H9 (cell line): Measurements from ENCODE around the gene CNTN3. TPM values are rescaled to one million over a fixed set of nuclear protein-coding genes. Genes with fewer than 3 reads are reported as not detected.

ENCODE experiments used
- DNase-seq: peaks from one replicate; pipeline ENCODE4 v3.0.0-alpha.2; 2017
- H2AFZ ChIP-seq: one replicate; pipeline ENCODE4 v1.6.1; 2013; ENCODE audit warnings: mild to moderate bottlenecking, low read length, control low read depth, moderate library complexity
- H2AK5ac ChIP-seq: 2 replicates; pipeline ENCODE4 v1.6.1; 2013; ENCODE audit warnings: low read length, control low read depth, mixed read lengths; ENCODE audit not compliant: insufficient read length
- H2BK120ac ChIP-seq: one replicate; pipeline ENCODE4 v1.6.1; 2013; ENCODE audit warnings: low read depth, mild to moderate bottlenecking, low read length, control low read depth, inconsistent platforms; ENCODE audit not compliant: poor library complexity, severe bottlenecking
- H2BK12ac ChIP-seq: 2 replicates; pipeline ENCODE4 v1.6.1; 2013; ENCODE audit warnings: low read length, control low read depth, mixed read lengths, low read depth; ENCODE audit not compliant: insufficient read length
- H2BK15ac ChIP-seq: 2 replicates; pipeline ENCODE4 v1.6.1; 2013; ENCODE audit warnings: low read depth, low read length, control low read depth
- H2BK20ac ChIP-seq: one replicate; pipeline ENCODE4 v1.6.1; 2013; ENCODE audit warnings: low read depth, mild to moderate bottlenecking, low read length, control low read depth, inconsistent platforms; ENCODE audit not compliant: poor library complexity, severe bottlenecking
- H2BK5ac ChIP-seq: 2 replicates; pipeline ENCODE4 v1.6.1; 2013; ENCODE audit warnings: low read length, control low read depth, mixed read lengths; ENCODE audit not compliant: insufficient read length
- H3K14ac ChIP-seq: 2 replicates; pipeline ENCODE4 v1.6.1; 2013; ENCODE audit warnings: low read length, control low read depth; ENCODE audit not compliant: insufficient read depth
- H3K18ac ChIP-seq: 2 replicates; pipeline ENCODE4 v1.6.1; 2013; ENCODE audit warnings: low read depth, mild to moderate bottlenecking, mixed read lengths, low read length, control low read depth; ENCODE audit not compliant: insufficient read length
- H3K23ac ChIP-seq: 2 replicates; pipeline ENCODE4 v1.6.1; 2013; ENCODE audit warnings: low read length, control low read depth, mixed read lengths, low read depth; ENCODE audit not compliant: insufficient read length
- H3K23me2 ChIP-seq: 2 replicates; pipeline ENCODE4 v1.6.1; 2013; ENCODE audit warnings: low read depth, mild to moderate bottlenecking, mixed read lengths, low read length, control low read depth; ENCODE audit not compliant: insufficient read length, poor library complexity, severe bottlenecking
- H3K27ac ChIP-seq: 2 replicates; pipeline ENCODE4 v1.5.1; 2013; ENCODE audit warnings: low read length, control low read depth, mixed read lengths, low read depth; ENCODE audit not compliant: insufficient read length
- H3K27me3 ChIP-seq: 2 replicates; pipeline ENCODE4 v1.6.1; 2013; ENCODE audit warnings: low read length, control low read depth, inconsistent platforms; ENCODE audit not compliant: insufficient read depth
- H3K4ac ChIP-seq: 2 replicates; pipeline ENCODE4 v1.6.1; 2013; ENCODE audit warnings: low read depth, mild to moderate bottlenecking, control low read depth, inconsistent platforms, low read length, moderate library complexity
- H3K4me1 ChIP-seq: 2 replicates; pipeline ENCODE4 v1.6.1; 2013; ENCODE audit warnings: low read length, control low read depth, inconsistent platforms; ENCODE audit not compliant: insufficient read depth
- H3K4me2 ChIP-seq: 2 replicates; pipeline ENCODE4 v1.6.1; 2013; ENCODE audit warnings: low read length, control low read depth, mixed read lengths; ENCODE audit not compliant: insufficient read length, insufficient read depth
- H3K56ac ChIP-seq: 2 replicates; pipeline ENCODE4 v1.6.1; 2013; ENCODE audit warnings: low read depth, mild to moderate bottlenecking, mixed read lengths, low read length, control low read depth; ENCODE audit not compliant: insufficient read length
- H3K79me1 ChIP-seq: 2 replicates; pipeline ENCODE4 v1.6.1; 2013; ENCODE audit warnings: low read depth, mild to moderate bottlenecking, moderate library complexity, low read length, control low read depth, inconsistent platforms; ENCODE audit not compliant: insufficient read depth, poor library complexity, severe bottlenecking
- H3K79me2 ChIP-seq: 2 replicates; pipeline ENCODE4 v1.6.1; 2013; ENCODE audit warnings: low read length, control low read depth, inconsistent platforms; ENCODE audit not compliant: insufficient read depth
- H3K9ac ChIP-seq: 2 replicates; pipeline ENCODE4 v1.6.1; 2013; ENCODE audit warnings: low read length, control low read depth, mixed read lengths; ENCODE audit not compliant: insufficient read length; ENCODE audit errors: extremely low read depth
- H3K9me3 ChIP-seq: one replicate; pipeline ENCODE4 v1.6.1; 2013; ENCODE audit warnings: low read depth, low read length, inconsistent platforms; ENCODE audit not compliant: control insufficient read depth
- H3T11ph ChIP-seq: one replicate; pipeline ENCODE4 v1.6.1; 2013; ENCODE audit warnings: mild to moderate bottlenecking, low read length, control low read depth, inconsistent platforms
- H4K20me1 ChIP-seq: one replicate; pipeline ENCODE4 v1.6.1; 2013; ENCODE audit not compliant: control insufficient read depth, insufficient read length, insufficient read depth
- H4K5ac ChIP-seq: 2 replicates; pipeline ENCODE4 v1.6.1; 2013; ENCODE audit warnings: low read depth, mild to moderate bottlenecking, mixed read lengths, low read length, control low read depth; ENCODE audit not compliant: insufficient read length
- H4K8ac ChIP-seq: replicated peaks from 2 replicates; pipeline ENCODE4 v1.6.1; 2013; ENCODE audit warnings: low read length, control low read depth, mixed read lengths, low read depth; ENCODE audit not compliant: insufficient read length
- H4K91ac ChIP-seq: 2 replicates; pipeline ENCODE4 v1.6.1; 2013; ENCODE audit warnings: low read depth, mild to moderate bottlenecking, moderate library complexity, mixed read lengths, low read length, control low read depth; ENCODE audit not compliant: insufficient read length
- H3K27ac Mint-ChIP-seq, 3 experiments: 2 replicates in 2 of 3; 3 replicates in 1 of 3; pipeline ENCODE4 v1.8.0; 2020 to 2021; ENCODE audit warnings: mixed read lengths in 3 of 3, mild to moderate bottlenecking in 1 of 3, moderate library complexity in 1 of 3
- H3K27me3 Mint-ChIP-seq: 2 replicates; pipeline ENCODE4 v1.8.0; 2021; ENCODE audit warnings: low read depth, mild to moderate bottlenecking, moderate library complexity, mixed read lengths
- H3K36me3 Mint-ChIP-seq, 3 experiments: 2 replicates in 2 of 3; 3 replicates in 1 of 3; pipeline ENCODE4 v1.8.0; 2020 to 2021; ENCODE audit warnings: low read depth in 3 of 3, mixed read lengths in 3 of 3; ENCODE audit not compliant: insufficient read depth in 1 of 3
- H3K4me1 Mint-ChIP-seq, 2 experiments: 2 replicates each; pipeline ENCODE4 v1.8.0; 2020; ENCODE audit warnings: mixed read lengths in 2 of 2
- H3K4me3 Mint-ChIP-seq, 2 experiments: 2 replicates in 1 of 2; 3 replicates in 1 of 2; pipeline ENCODE4 v1.8.0; 2020 to 2021; ENCODE audit warnings: mild to moderate bottlenecking in 2 of 2, mixed read lengths in 2 of 2, moderate library complexity in 1 of 2
- H3K9me3 Mint-ChIP-seq, 2 experiments: 2 replicates in 1 of 2; 3 replicates in 1 of 2; pipeline ENCODE4 v1.8.0; 2020; ENCODE audit warnings: mild to moderate bottlenecking in 2 of 2, mixed read lengths in 2 of 2, moderate library complexity in 1 of 2
- total RNA-seq: library from RNA; stranded (reverse); gene quantifications from 2 replicates; pipeline ENCODE4 v1.2.1, GENCODE V29; 2021
- TF ChIP-seq, protein P1 (sequence below): fragments of 200-600 bp; sonication (generic); conservative IDR thresholded peaks from 3 replicates; pipeline ENCODE4 v1.8.0; 2021; ENCODE audit warnings: antibody characterized with exemption, mild to moderate bottlenecking

The CNTN3 gene
- total RNA-seq, 1 experiment from 2014 or later, result not detected

GRCh38 chr3:74591946-74592345, 22.5 kb downstream of the CNTN3 start:
- Histone ChIP-seq H3K4me2 (no peak overlapping the region), H3K9ac (no peak overlapping the region), H4K8ac (no peak overlapping the region), H2BK120ac (no peak overlapping the region), H2AK5ac (no peak overlapping the region), H3K9me3 (no peaks in the 10 kb centered on the region), H2BK20ac (no peak overlapping the region), H4K91ac (no peak overlapping the region), H3K14ac (no peak overlapping the region), H4K20me1 (no peaks in the 10 kb centered on the region), H3K79me1 (no peaks in the 10 kb centered on the region), H3K23me2 (no peaks in the 10 kb centered on the region), H2BK5ac (no peak overlapping the region), H3K27me3 (no peaks in the 10 kb centered on the region), H2BK12ac (no peak overlapping the region), H3K56ac (no peak overlapping the region), H3K23ac (no peak overlapping the region), H2AFZ (no peak overlapping the region), H3K79me2 (no peaks in the 10 kb centered on the region), H3K18ac (no peak overlapping the region), H3K4ac (no peak overlapping the region), H4K5ac (no peak overlapping the region), H3T11ph (no peak overlapping the region), H3K4me1 (no peaks in the 10 kb centered on the region), H3K27ac (no peak overlapping the region), H2BK15ac (no peak overlapping the region)
- Mint-ChIP-seq H3K4me1 (no peaks in the 10 kb centered on the region), H3K4me3 (no peak overlapping the region), H3K9me3 (peaks cover 4% of the 10 kb centered on the region in 2 experiments; a peak in 2 of 5 replicates), H3K27me3 (no peaks in the 10 kb centered on the region; the same call in 1 of the 2 replicates), H3K27ac (no peak overlapping the region), H3K36me3 (no peaks in the 10 kb centered on the region; a peak in 1 of 7 replicates)
- DNase-seq, result no peak
- TF ChIP-seq, protein P1, sequence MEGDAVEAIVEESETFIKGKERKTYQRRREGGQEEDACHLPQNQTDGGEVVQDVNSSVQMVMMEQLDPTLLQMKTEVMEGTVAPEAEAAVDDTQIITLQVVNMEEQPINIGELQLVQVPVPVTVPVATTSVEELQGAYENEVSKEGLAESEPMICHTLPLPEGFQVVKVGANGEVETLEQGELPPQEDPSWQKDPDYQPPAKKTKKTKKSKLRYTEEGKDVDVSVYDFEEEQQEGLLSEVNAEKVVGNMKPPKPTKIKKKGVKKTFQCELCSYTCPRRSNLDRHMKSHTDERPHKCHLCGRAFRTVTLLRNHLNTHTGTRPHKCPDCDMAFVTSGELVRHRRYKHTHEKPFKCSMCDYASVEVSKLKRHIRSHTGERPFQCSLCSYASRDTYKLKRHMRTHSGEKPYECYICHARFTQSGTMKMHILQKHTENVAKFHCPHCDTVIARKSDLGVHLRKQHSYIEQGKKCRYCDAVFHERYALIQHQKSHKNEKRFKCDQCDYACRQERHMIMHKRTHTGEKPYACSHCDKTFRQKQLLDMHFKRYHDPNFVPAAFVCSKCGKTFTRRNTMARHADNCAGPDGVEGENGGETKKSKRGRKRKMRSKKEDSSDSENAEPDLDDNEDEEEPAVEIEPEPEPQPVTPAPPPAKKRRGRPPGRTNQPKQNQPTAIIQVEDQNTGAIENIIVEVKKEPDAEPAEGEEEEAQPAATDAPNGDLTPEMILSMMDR, result no peak
